Body of pancreas (tissue), 4 donors: ENCODE data around the gene ZNF488.

Experiments
- POLR2A ChIP-seq, 3 donors: fragments of 450-650 bp; IDR thresholded peaks; one replicate each; pipeline ENCODE4 v1.6.1; 2016; ENCODE audit warnings: antibody characterized with exemption in 3 of 3, mild to moderate bottlenecking in 2 of 3
- TF ChIP-seq, protein P1 (sequence below), 7 experiments: fragments of 450-650 bp in 4 of 7; fragments of 200-600 bp in 3 of 7; sonication (generic) in 3 of 7; IDR thresholded peaks; one replicate each; pipeline ENCODE4 v1.5.1; 2016 to 2019; ENCODE audit warnings: antibody characterized with exemption in 7 of 7

DNA sequence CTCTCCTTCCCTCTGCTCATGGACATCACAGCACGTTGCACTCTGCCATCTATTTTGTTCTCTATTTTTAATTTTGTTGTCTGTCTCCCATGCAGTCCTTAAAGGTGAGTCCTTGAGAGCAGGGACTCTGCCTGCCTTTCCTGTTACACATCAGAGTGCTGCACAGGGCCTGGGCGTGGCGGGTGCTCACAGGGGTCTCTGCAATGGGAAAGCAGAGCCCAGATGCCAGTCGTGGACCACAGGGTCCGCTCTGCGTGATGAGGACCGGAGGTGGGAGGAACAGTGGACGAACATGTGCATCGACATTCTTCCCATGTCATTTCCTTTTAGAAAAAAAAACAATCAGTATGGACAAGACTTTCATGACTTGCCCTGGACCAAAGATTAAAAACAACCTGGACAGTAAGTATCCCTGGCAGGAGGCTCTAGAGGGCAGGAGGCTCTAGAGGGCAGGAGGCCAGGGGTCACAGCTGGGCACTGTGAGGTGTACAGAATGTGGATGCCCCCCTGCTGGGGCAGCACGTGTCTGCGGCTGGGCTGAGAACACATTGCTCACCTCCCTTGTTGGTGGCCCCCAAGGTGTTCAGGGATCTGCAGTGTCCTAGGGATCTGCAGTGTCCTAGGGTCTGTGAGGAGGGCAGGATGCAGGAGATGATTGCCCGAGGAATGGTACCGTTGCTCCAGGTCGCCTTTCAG lies 29.6 kb upstream of the ZNF488 start:
- no peak for TF ChIP-seq POLR2A (IDR thresholded peaks at IDR 0.05)
- TF ChIP-seq, protein P1, sequence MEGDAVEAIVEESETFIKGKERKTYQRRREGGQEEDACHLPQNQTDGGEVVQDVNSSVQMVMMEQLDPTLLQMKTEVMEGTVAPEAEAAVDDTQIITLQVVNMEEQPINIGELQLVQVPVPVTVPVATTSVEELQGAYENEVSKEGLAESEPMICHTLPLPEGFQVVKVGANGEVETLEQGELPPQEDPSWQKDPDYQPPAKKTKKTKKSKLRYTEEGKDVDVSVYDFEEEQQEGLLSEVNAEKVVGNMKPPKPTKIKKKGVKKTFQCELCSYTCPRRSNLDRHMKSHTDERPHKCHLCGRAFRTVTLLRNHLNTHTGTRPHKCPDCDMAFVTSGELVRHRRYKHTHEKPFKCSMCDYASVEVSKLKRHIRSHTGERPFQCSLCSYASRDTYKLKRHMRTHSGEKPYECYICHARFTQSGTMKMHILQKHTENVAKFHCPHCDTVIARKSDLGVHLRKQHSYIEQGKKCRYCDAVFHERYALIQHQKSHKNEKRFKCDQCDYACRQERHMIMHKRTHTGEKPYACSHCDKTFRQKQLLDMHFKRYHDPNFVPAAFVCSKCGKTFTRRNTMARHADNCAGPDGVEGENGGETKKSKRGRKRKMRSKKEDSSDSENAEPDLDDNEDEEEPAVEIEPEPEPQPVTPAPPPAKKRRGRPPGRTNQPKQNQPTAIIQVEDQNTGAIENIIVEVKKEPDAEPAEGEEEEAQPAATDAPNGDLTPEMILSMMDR (IDR thresholded peaks at IDR 0.05) = no peak
